ENCODE results near the gene ATRNL1. TPM values are rescaled to one million over a fixed set of nuclear protein-coding genes. Genes with fewer than 3 reads are reported as not detected.
"Not testable (repeated sequence)": the region's sequence is repeated elsewhere in the genome, so short reads cannot be mapped to it uniquely, and the experiment has no call there.

Gene ATRNL1
- total and polyA plus RNA-seq, 2 experiments from 2014 or later, result 5.9 to 17.4 TPM

GRCh38 chr10:115747811-115748210, 654.6 kb downstream of the ATRNL1 start:
- H3K36me3 ChIP-seq (replicated peaks; ENCODE audit: insufficient read depth, low read depth), result no peaks in the 10 kb centered on the region
- H3K27me3 ChIP-seq, result no peaks in the 10 kb centered on the region
- no peak overlapping the region for H3K27ac ChIP-seq
- no peak overlapping the region for H2AFZ ChIP-seq
- no peak for DNase-seq (ENCODE audit: low spot score)
- no peaks in the 10 kb centered on the region for H3K9me3 ChIP-seq (ENCODE audit: low read depth)
- WGBS (ENCODE audit: low lambda C conversion rate, missing lambda C conversion rate), result 94% methylated on average over 2 of the region's 2 CpGs
- no peaks in the 10 kb centered on the region for H3K79me2 ChIP-seq
- no peak overlapping the region for H3K4me3 ChIP-seq
- H3K9me2 ChIP-seq (replicated peaks; ENCODE audit: insufficient read depth), result no peaks in the 10 kb centered on the region
- H3K4me1 ChIP-seq (ENCODE audit: insufficient read depth), result no peaks in the 10 kb centered on the region
- no peak for TF ChIP-seq CTCF (IDR thresholded peaks at IDR 0.05; ENCODE audit: poor library complexity)
- TF ChIP-seq EZH2 (IDR thresholded peaks at IDR 0.05; ENCODE audit: borderline replicate concordance), result no peak
- TF ChIP-seq EZH2phosphoT487 (IDR thresholded peaks at IDR 0.05; ENCODE audit: low read depth, severe bottlenecking, unreplicated experiment), result no peak
- H3K4me2 ChIP-seq, result no peak overlapping the region
- H4K20me1 ChIP-seq (ENCODE audit: insufficient read depth, poor library complexity, severe bottlenecking), result no peaks in the 10 kb centered on the region

- H3K27ac ChIP-seq; H2AFZ ChIP-seq; DNase-seq (ENCODE audit: low spot score); H3K4me3 ChIP-seq; H3K4me1 ChIP-seq (ENCODE audit: insufficient read depth); H3K27me3 ChIP-seq; H3K79me2 ChIP-seq; H4K20me1 ChIP-seq (ENCODE audit: insufficient read depth, poor library complexity, severe bottlenecking); H3K9me2 ChIP-seq (replicated peaks; ENCODE audit: insufficient read depth); H3K4me2 ChIP-seq; H3K9me3 ChIP-seq (ENCODE audit: low read depth); H3K36me3 ChIP-seq (replicated peaks; ENCODE audit: insufficient read depth, low read depth): not testable (repeated sequence)
- 61% methylated on average over 8 of the region's 8 CpGs for WGBS (ENCODE audit: low lambda C conversion rate, missing lambda C conversion rate)
Observed at GRCh38 chr10:115758488-115758887, 665.3 kb downstream of the ATRNL1 start.

GRCh38 chr10:115760131-115760530, 667.0 kb downstream of the ATRNL1 start:
- Histone ChIP-seq H4K20me1 (ENCODE audit: insufficient read depth, poor library complexity, severe bottlenecking) (no peaks in the 10 kb centered on the region), H3K4me1 (ENCODE audit: insufficient read depth) (no peaks in the 10 kb centered on the region), H3K4me3 (no peak overlapping the region), H3K36me3 (replicated peaks; ENCODE audit: insufficient read depth, low read depth) (no peaks in the 10 kb centered on the region), H3K4me2 (no peak overlapping the region), H2AFZ (no peak overlapping the region), H3K9me3 (ENCODE audit: low read depth) (no peaks in the 10 kb centered on the region), H3K27me3 (no peaks in the 10 kb centered on the region), H3K9me2 (replicated peaks; ENCODE audit: insufficient read depth) (no peaks in the 10 kb centered on the region), H3K79me2 (no peaks in the 10 kb centered on the region), H3K27ac (no peak overlapping the region)
- 100% methylated on average over 1 of the region's 1 CpG for WGBS (ENCODE audit: low lambda C conversion rate, missing lambda C conversion rate)
- TF ChIP-seq EZH2phosphoT487 (IDR thresholded peaks at IDR 0.05; ENCODE audit: low read depth, severe bottlenecking, unreplicated experiment), result no peak
- no peak for TF ChIP-seq CTCF (IDR thresholded peaks at IDR 0.05; ENCODE audit: poor library complexity)
- TF ChIP-seq EZH2 (IDR thresholded peaks at IDR 0.05; ENCODE audit: borderline replicate concordance), result no peak
- DNase-seq (ENCODE audit: low spot score), result no peak

- no peak for DNase-seq (ENCODE audit: low spot score)
- H3K4me2 ChIP-seq, result no peak overlapping the region
- no peak overlapping the region for H3K27ac ChIP-seq
- H4K20me1 ChIP-seq (ENCODE audit: insufficient read depth, poor library complexity, severe bottlenecking), result no peaks in the 10 kb centered on the region
- H3K9me2 ChIP-seq (replicated peaks; ENCODE audit: insufficient read depth), result no peaks in the 10 kb centered on the region
- no peaks in the 10 kb centered on the region for H3K4me1 ChIP-seq (ENCODE audit: insufficient read depth)
- no peak overlapping the region for H2AFZ ChIP-seq
- no peaks in the 10 kb centered on the region for H3K27me3 ChIP-seq
- H3K4me3 ChIP-seq, result no peak overlapping the region
- TF ChIP-seq EZH2phosphoT487 (IDR thresholded peaks at IDR 0.05; ENCODE audit: low read depth, severe bottlenecking, unreplicated experiment), result no peak
- TF ChIP-seq CTCF (IDR thresholded peaks at IDR 0.05; ENCODE audit: poor library complexity), result no peak
- TF ChIP-seq EZH2 (IDR thresholded peaks at IDR 0.05; ENCODE audit: borderline replicate concordance), result no peak
- H3K36me3 ChIP-seq (replicated peaks; ENCODE audit: insufficient read depth, low read depth), result no peaks in the 10 kb centered on the region
- WGBS (ENCODE audit: low lambda C conversion rate, missing lambda C conversion rate), result 96% methylated on average over 2 of the region's 2 CpGs
- H3K79me2 ChIP-seq, result no peaks in the 10 kb centered on the region
- H3K9me3 ChIP-seq (ENCODE audit: low read depth), result no peaks in the 10 kb centered on the region
Observed at GRCh38 chr10:115761166-115761565, 668.0 kb downstream of the ATRNL1 start.

Measured in hepatocyte (in vitro differentiated cells).